Vagina (tissue), 2 donors: ENCODE measurements around the gene SELENBP1. TPM values are rescaled to one million over a fixed set of nuclear protein-coding genes. Genes with fewer than 3 reads are reported as not detected.

Experiments
- DNase-seq, 2 donors: peaks; one replicate each; pipeline ENCODE4 v3.0.0-alpha.2; 2017; ENCODE audit errors: extremely low spot score in 2 of 2
- H3K27ac ChIP-seq: fragments of 200-600 bp; sonication (generic); one replicate; pipeline ENCODE4 v1.5.1; 2019
- H3K27me3 ChIP-seq: fragments of 200-600 bp; sonication (generic); one replicate; pipeline ENCODE4 v1.5.1; 2019
- H3K36me3 ChIP-seq, 2 donors: fragments of 200-600 bp; sonication (generic); one replicate each; pipeline ENCODE4 v1.5.1; 2017 to 2019
- H3K4me1 ChIP-seq: fragments of 200-600 bp; sonication (generic); one replicate; pipeline ENCODE4 v1.5.1; 2019
- H3K4me3 ChIP-seq, 2 donors: fragments of 200-600 bp; sonication (generic); 1 replicate in 1 of 2; 2 replicates in 1 of 2; pipeline ENCODE4 v1.5.1; 2016 to 2019
- H3K9me3 ChIP-seq: fragments of 200-600 bp; sonication (generic); one replicate; pipeline ENCODE4 v1.5.1; 2019
- POLR2A ChIP-seq, 2 donors: fragments of 450-650 bp; IDR thresholded peaks; one replicate each; pipeline ENCODE4 v1.6.1; 2017; ENCODE audit warnings: antibody characterized with exemption in 2 of 2, mild to moderate bottlenecking in 2 of 2, moderate library complexity in 2 of 2
- POLR2AphosphoS5 ChIP-seq, 2 donors: sonication (generic); formaldehyde crosslinking; IDR thresholded peaks; one replicate each; pipeline ENCODE4 v1.9.0; 2017; ENCODE audit warnings: antibody characterized with exemption in 2 of 2, mild to moderate bottlenecking in 2 of 2, low read depth in 1 of 2; ENCODE audit not compliant: insufficient read depth in 1 of 2
- intact Hi-C: fragments of 100-400 bp; cut with DNase I; formaldehyde crosslinking; loops from one replicate; pipeline ENCODE4 v1.15.1; 2023
- total RNA-seq: library from RNA; depleted of rRNA; stranded (reverse); fragments of >200 nt; gene quantifications from one replicate; pipeline ENCODE4 v1.2.3, GENCODE V29; 2016
- TF ChIP-seq, protein P1 (sequence below), 3 experiments: fragments of 450-650 bp in 2 of 3; fragments of 200-600 bp in 1 of 3; sonication (generic) in 1 of 3; IDR thresholded peaks; one replicate each; pipeline ENCODE4 v1.5.1; 2017 to 2019; ENCODE audit warnings: antibody characterized with exemption in 3 of 3, mild to moderate bottlenecking in 2 of 3, moderate library complexity in 2 of 3

Gene SELENBP1
- total RNA-seq, 1 donor from 2014 or later: 30.9 TPM

GRCh38 chr1:151342569-151342968 lies 29.9 kb downstream of the SELENBP1 start:
- Histone ChIP-seq H3K36me3 (peaks cover 0 to 17% of the 10 kb centered on the region in 2 donors), H3K9me3 (no peaks in the 10 kb centered on the region), H3K27ac (no peak overlapping the region), H3K4me3 (no peak overlapping the region), H3K4me1 (peaks cover 12% of the 10 kb centered on the region), H3K27me3 (no peaks in the 10 kb centered on the region)
- no peak for DNase-seq
- intact Hi-C loops: loop anchor here (5.0 kb wide), 2 partner anchors 55 to 60 kb away; partner anchors contain the start of genes PSMB4 and ZNF687
- TF ChIP-seq, protein P1, sequence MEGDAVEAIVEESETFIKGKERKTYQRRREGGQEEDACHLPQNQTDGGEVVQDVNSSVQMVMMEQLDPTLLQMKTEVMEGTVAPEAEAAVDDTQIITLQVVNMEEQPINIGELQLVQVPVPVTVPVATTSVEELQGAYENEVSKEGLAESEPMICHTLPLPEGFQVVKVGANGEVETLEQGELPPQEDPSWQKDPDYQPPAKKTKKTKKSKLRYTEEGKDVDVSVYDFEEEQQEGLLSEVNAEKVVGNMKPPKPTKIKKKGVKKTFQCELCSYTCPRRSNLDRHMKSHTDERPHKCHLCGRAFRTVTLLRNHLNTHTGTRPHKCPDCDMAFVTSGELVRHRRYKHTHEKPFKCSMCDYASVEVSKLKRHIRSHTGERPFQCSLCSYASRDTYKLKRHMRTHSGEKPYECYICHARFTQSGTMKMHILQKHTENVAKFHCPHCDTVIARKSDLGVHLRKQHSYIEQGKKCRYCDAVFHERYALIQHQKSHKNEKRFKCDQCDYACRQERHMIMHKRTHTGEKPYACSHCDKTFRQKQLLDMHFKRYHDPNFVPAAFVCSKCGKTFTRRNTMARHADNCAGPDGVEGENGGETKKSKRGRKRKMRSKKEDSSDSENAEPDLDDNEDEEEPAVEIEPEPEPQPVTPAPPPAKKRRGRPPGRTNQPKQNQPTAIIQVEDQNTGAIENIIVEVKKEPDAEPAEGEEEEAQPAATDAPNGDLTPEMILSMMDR (IDR thresholded peaks at IDR 0.05): no peak
- TF ChIP-seq POLR2A (IDR thresholded peaks at IDR 0.05) (no peak), POLR2AphosphoS5 (IDR thresholded peaks at IDR 0.05; ENCODE audit: insufficient read depth in 1 of 2, low read depth in 1 of 2) (no peak)

GRCh38 chr1:151342021-151342420 lies 30.5 kb downstream of the SELENBP1 start:
- TF ChIP-seq, protein P1 (IDR thresholded peaks at IDR 0.05): no peak
- Histone ChIP-seq H3K9me3 (no peaks in the 10 kb centered on the region), H3K27me3 (no peaks in the 10 kb centered on the region), H3K27ac (no peak overlapping the region), H3K4me3 (no peak overlapping the region), H3K36me3 (peaks cover 0 to 17% of the 10 kb centered on the region in 2 donors), H3K4me1 (peaks cover 11% of the 10 kb centered on the region)
- intact Hi-C loops: loop anchor here (5.0 kb wide), 2 partner anchors 55 to 60 kb away; partner anchors contain the start of genes PSMB4 and ZNF687
- DNase-seq: no peak

- TF ChIP-seq, protein P1 (IDR thresholded peaks at IDR 0.05): peak; percentile 56 to 77 (median 73)
- TF ChIP-seq POLR2A (IDR thresholded peaks at IDR 0.05) (no peak), POLR2AphosphoS5 (IDR thresholded peaks at IDR 0.05; ENCODE audit: insufficient read depth in 1 of 2, low read depth in 1 of 2) (peak in 1 of 2 donors; percentile 79)
- peaks cover 0 to 17% of the 10 kb centered on the region in 2 donors for H3K36me3 ChIP-seq
- intact Hi-C loops: loop anchor here (2.0 to 5.0 kb wide), 3 partner anchors 40 to 59 kb away; partner anchors contain the start of genes PSMB4 and ZNF687
- H3K9me3 ChIP-seq: no peaks in the 10 kb centered on the region
- peaks cover 7% of the 10 kb centered on the region for H3K4me1 ChIP-seq
- no peak overlapping the region for H3K4me3 ChIP-seq
- no peak overlapping the region for H3K27ac ChIP-seq
- no peaks in the 10 kb centered on the region for H3K27me3 ChIP-seq
- no peak for DNase-seq
Observed at GRCh38 chr1:151340870-151341754, 31.4 kb downstream of the SELENBP1 start.

DNA sequence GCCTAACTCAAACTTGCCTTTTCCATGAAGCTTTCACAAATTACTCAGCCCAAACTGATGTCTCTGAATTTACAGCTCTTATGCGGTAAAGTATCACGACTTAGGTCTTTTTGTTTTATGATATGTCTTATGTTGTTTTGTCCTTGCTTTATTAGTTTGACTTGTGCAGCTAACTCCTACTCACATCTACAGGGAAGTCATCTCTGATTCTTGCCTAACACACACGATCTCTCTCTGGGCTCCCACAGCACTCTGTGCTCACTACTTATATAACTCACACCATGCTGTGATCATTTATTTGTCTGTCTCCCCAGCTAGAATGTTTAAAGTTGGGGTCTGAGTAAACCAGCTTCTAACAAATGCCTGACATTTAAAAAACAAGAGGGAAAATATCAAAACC lies 35.9 kb downstream of the SELENBP1 start:
- H3K27me3 ChIP-seq: no peaks in the 10 kb centered on the region
- TF ChIP-seq, protein P1 (IDR thresholded peaks at IDR 0.05): no peak
- TF ChIP-seq POLR2A (IDR thresholded peaks at IDR 0.05) (no peak), POLR2AphosphoS5 (IDR thresholded peaks at IDR 0.05; ENCODE audit: insufficient read depth in 1 of 2, low read depth in 1 of 2) (no peak)
- no peak overlapping the region for H3K27ac ChIP-seq
- H3K4me1 ChIP-seq: no peaks in the 10 kb centered on the region
- intact Hi-C loops: no loop called here
- H3K36me3 ChIP-seq: no peaks in the 10 kb centered on the region
- DNase-seq: no peak
- H3K4me3 ChIP-seq: no peak overlapping the region
- H3K9me3 ChIP-seq: no peaks in the 10 kb centered on the region

DNA sequence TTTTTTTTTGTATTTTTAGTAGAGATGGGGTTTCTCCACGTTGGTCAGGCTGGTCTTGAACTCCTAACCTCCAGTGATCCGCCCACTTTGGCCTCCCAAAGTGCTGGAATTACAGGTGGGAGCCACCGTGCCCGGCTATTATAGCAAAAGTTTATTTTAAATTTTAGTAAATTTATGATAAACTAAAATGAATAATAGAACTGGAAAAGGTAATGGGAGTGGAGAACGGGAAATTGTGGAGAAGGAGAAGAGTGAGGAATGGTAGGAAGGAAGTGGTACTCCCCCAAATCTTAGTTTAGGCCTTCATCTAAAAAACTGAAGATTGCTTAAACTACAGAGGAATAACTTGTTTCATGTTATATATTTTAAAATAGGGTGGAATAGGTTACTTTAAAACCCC lies 37.7 kb downstream of the SELENBP1 start:
- no peak for DNase-seq
- TF ChIP-seq, protein P1 (IDR thresholded peaks at IDR 0.05): no peak
- TF ChIP-seq POLR2A (IDR thresholded peaks at IDR 0.05) (no peak), POLR2AphosphoS5 (IDR thresholded peaks at IDR 0.05; ENCODE audit: insufficient read depth in 1 of 2, low read depth in 1 of 2) (no peak)

More for the DNA sequence above, 37.7 kb downstream of the SELENBP1 start:
- intact Hi-C loops: no loop called here
- H3K27ac ChIP-seq: no peak overlapping the region
- no peaks in the 10 kb centered on the region for H3K9me3 ChIP-seq
- no peaks in the 10 kb centered on the region for H3K27me3 ChIP-seq
- no peak overlapping the region for H3K4me3 ChIP-seq
- no peaks in the 10 kb centered on the region for H3K4me1 ChIP-seq
- H3K36me3 ChIP-seq: no peaks in the 10 kb centered on the region
